SK-N-DZ (cell line): ENCODE results near the gene NAP1L1.

Source experiments
- DNase-seq: peaks from one replicate; pipeline ENCODE4 v3.0.0-alpha.2; 2015; ENCODE audit warnings: low spot score

The NAP1L1 gene

GRCh38 chr12:76038176-76038575 lies 46.3 kb downstream of the NAP1L1 start:
- no peak for DNase-seq

- DNase-seq: peak; percentile 75
Measured at GRCh38 chr12:76037130-76038103, 47.1 kb downstream of the NAP1L1 start.

GRCh38 chr12:76035045-76035444 lies 49.4 kb downstream of the NAP1L1 start:
- no peak for DNase-seq

GRCh38 chr12:76033081-76034011 lies 51.1 kb downstream of the NAP1L1 start:
- DNase-seq: no peak

- DNase-seq: no peak
Measured at GRCh38 chr12:76032043-76032981, 52.2 kb downstream of the NAP1L1 start.

GRCh38 chr12:76031414-76032042 lies 53.0 kb downstream of the NAP1L1 start, which contains the start of gene PHLDA1:
Gene PHLDA1 (minus strand): TSS chr12:76031776.
- peak; percentile 93 for DNase-seq

GRCh38 chr12:76031081-76031413 lies 53.4 kb downstream of the NAP1L1 start:
- no peak for DNase-seq

GRCh38 chr12:76030341-76031080 lies 54.0 kb downstream of the NAP1L1 start:
- DNase-seq: peak; percentile 62

GRCh38 chr12:76029982-76030340 lies 54.5 kb downstream of the NAP1L1 start:
- no peak for DNase-seq

- no peak for DNase-seq
Measured at GRCh38 chr12:76028571-76029277, 55.8 kb downstream of the NAP1L1 start.

- no peak for DNase-seq
Measured at GRCh38 chr12:76026643-76027063, 57.8 kb downstream of the NAP1L1 start.

- no peak for DNase-seq
Measured at GRCh38 chr12:76025601-76026575, 58.6 kb downstream of the NAP1L1 start.

- no peak for DNase-seq
Measured at GRCh38 chr12:76024942-76025600, 59.4 kb downstream of the NAP1L1 start.

GRCh38 chr12:76024102-76024781 lies 60.2 kb downstream of the NAP1L1 start:
- DNase-seq: no peak

- no peak for DNase-seq
Measured at GRCh38 chr12:76023069-76023690, 61.3 kb downstream of the NAP1L1 start.

GRCh38 chr12:76022506-76022905 lies 62.0 kb downstream of the NAP1L1 start:
- no peak for DNase-seq
